Measurements from ENCODE around the gene PDZD2.
"Not testable (repeated sequence)": the region's sequence is repeated elsewhere in the genome, so short reads cannot be mapped to it uniquely, and the experiment has no call there.

PDZD2 gene

DNA sequence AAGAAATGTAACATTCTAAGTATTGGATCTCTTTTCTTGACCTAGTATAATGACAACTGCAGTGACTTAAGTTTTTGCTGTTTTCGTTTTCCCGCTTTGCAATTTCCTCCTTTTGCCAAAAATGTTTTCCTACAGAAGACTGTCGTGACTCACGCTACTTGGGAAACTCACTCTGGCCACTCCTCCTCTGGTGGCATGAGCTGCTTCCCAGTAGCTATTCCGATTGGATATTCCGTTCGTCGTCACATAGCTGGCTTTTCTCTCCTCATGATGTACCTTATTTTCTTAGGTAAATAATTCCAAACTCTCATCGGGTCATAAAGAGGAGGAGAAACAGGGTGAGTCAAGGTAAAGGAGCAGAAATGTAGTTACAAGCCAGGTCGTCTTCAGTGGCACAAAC is 470.3 kb downstream of the PDZD2 start:
- in situ Hi-C loops (cut with HindIII; ENCODE audit: low sequenced_read_pairs): no loop called here

DNA sequence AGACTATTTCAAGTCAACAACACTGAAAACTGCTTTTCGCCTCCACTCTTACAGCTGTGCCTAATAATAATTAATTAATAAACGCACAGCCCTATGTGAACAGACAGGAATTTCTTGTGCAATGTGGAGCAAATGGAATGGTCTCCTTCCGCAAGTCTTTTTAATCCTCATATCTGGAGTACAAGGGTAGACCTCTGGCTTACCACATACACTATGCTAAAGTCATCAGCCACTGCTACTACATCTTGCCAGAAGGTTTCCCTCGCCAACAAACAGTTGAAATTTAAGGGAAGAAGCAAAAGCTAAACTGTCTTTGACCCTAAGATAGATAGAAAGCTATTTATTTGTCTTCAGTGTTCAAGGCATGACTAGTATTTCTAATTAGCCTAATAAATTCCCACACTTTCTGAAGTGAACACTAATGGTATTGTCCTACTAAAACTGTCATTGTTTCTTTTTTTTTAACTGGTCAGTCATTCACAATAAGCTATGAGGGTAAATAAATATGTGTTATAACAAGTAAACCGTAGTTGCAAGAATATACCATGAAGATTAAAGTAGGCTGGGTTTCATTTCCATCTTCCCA is 471.3 kb downstream of the PDZD2 start:
- in situ Hi-C loops (cut with HindIII; ENCODE audit: low sequenced_read_pairs): no loop called here

DNA sequence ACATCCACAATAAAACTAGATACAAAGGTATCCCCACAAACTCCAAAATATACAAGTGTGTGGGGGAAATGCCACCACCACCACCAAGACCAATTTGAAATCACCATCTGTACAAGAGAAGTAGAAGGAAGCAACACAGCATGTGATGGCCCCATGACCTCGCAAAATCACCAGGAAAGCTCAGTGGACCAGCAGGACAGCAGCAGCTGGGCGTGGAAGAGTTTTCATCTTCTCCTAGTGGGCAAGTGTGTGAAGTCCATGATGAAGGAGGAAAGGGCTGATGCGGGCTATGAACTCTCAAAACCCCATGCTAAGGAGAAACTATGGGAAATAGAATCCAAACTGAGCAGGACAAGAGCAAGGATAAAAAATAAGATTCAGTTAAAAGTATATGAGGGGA is 477.1 kb downstream of the PDZD2 start:
- in situ Hi-C loops (cut with HindIII; ENCODE audit: low sequenced_read_pairs): no loop called here

DNA sequence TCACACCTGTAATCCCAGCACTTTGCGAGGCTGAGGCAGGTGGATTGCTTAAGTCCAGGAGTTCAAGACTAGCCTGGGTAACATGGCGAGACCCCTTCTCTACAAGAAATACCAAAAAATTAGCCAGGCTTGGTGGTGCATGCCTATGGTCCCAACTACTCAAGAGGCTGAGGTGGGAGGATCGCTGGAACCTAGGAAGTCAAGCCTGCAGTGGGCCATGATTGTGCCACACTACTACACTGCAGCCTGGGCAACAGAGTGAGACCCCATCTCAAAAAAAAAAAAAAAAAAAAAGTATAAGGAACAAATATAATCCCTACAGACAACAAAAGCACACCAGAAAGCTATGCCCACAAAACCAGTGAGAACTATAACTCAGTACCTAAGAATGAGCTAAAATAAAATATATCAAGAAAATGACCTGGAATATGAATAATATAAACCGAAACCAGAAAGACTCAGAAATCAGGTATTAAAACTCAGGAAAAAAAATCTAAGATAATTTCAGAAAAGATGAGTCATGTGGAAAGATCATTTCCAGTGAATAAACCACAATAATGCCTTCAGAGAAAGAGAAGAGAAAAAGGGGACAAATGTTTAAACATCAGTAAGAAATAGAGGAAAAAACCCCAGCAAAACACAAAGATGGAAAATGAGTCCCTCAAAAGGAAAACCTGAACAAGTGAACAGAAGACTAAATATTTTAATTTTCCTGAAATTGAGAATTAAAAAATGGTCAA is 477.8 kb downstream of the PDZD2 start:
- in situ Hi-C loops (cut with HindIII; ENCODE audit: low sequenced_read_pairs): no loop called here

DNA sequence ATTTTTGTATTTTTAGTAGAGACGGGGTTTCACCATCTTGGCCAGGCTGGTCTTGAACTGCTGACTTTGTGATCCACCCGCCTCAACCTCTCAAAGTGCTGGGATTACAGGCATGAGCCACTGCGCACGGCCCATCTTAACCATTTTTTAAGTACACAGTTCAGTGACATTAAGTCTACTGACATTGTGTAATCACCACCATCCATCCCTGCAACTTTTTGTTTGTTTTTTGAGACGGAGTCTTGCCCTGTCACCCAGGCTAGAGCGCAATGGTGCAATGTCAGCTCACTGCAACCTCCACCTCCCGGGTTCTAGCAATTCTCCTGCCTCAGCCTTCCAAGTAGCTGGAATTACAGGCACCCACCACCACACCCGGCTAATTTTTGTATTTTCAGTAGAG is 480.0 kb downstream of the PDZD2 start:
- in situ Hi-C loops (cut with HindIII; ENCODE audit: low sequenced_read_pairs): not testable (repeated sequence)

DNA sequence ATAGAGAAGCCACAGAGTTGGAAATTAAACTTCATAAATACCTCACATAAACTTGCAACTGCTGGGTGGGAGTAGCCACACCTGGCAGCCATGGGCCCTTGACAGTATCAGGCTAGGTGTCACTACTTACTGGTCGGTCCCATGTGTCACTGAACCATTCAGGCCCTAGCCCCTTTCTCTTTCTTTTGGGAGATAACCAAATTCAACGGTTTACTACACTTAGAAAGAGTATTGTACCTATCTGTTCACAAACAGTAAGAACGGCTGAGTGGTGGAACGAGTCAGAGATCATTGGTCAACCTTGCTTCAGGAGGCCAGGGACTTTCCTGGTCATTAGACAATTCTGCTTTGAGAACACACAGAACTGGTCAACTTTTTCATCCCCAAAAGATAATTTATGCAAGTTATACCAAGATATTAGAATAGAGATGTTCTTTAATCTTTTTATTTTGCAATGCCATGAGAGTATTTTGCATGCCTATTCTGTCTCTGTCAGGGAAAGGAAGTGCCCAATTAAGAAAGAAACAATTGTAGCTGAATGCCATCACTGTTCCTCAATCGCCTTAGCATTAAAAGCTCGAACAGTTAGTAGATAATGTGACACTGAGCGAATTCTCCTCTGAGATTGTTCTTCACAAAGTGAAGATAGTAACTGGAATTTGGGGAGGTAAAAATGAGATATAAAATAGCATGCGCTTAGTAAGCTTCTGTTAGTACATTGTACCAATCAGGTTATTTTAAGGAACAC is 484.3 kb downstream of the PDZD2 start:
- in situ Hi-C loops (cut with HindIII; ENCODE audit: low sequenced_read_pairs): no loop called here

DNA sequence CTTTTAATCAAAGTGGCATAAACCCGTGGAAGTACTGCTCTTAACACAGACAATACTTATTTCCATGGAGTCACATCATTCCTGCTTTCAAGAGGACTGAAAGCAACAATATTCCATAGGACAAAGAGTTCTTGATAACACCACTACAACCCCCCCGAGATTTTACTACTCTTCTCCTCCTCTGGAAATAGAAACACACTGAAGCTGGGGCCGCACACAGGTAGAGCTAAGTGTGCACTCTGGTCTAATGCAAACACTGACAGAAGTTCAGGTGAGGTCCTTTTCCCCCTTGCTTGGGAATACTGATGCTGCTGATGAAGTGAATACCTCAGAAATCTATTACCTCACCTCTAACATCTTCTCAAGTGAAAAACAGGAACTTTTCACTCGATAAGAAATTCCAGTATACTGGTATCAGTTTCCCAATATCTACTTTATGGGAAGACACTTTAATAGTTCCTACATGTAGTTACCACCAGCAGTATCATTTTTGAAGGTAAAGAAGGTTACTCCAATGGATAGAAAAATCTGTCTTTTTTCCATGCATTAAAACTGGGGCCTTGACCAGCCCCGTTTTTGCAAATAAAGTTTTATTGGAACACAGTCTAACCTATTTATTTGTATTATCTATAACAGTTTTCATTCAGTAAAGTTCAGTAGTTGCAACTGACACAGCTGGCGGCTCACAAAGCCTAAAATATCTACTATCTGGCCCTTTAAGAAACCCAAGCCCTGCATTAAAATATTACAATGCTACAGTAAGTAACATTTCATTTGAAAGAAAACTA is 485.2 kb downstream of the PDZD2 start:
- in situ Hi-C loops (cut with HindIII; ENCODE audit: low sequenced_read_pairs): no loop called here

DNA sequence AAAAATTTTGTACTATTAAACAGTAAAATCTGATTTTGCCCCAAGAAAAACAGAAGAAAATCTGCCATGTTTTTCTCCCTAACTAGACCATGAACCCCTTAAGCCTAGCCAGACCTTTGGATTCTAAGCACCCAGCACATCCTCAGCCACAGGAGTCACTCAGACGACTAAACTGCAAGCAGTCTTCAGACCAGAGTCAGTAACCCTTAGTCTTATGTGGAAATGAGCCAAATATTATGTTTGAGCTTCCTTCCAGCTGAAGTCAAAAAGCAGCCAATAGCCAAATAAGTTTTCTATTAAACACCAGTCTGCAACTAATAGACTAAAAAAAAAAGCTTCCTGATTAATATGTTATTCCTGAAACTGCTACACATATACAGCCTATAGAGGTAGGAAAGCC is 487.8 kb downstream of the PDZD2 start:
- in situ Hi-C loops (cut with HindIII; ENCODE audit: low sequenced_read_pairs): no loop called here

DNA sequence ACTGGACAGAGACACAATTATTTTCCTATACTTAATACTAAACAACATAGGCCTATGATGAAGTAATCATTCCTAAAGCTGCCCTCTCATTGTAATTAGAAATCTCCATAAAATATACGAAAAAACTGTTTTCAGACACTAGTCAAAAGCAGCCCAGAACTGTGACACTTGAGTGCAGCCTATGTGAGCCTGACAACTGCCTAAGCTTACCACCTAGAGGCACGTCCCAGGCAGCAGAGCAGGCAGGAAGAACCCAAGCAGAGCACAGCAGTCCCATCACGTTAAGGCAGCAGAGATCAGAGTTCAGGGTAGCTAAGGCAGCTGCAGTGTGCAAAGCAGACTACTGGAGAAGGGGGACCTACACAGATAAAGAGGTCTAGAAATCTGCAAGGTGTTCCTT is 488.8 kb downstream of the PDZD2 start:
- in situ Hi-C loops (cut with HindIII; ENCODE audit: low sequenced_read_pairs): no loop called here

DNA sequence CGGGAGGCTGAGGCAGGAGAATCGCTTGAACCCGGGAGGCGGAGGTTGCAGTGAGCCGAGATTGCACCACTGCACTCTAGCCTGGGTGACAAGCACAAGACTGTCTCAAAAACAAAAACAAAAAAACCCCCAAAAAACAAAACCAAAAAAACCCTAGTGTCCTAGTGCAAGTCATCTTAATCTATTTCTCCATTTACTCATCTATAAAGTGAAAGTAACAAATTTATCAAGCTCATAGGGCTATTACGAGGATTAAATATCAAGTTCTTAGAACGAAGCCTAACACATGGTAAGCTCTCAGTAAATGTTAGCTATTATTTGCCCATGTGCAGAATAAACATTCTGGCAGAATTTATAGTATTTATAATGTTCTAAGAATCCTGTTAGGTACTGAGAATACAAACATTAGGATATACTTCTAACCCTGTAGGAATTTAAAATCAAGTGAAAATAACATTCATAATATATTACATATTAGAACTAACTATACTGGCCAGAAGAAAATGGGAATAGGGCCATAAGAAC is 490.2 kb downstream of the PDZD2 start:
- in situ Hi-C loops (cut with HindIII; ENCODE audit: low sequenced_read_pairs): no loop called here

DNA sequence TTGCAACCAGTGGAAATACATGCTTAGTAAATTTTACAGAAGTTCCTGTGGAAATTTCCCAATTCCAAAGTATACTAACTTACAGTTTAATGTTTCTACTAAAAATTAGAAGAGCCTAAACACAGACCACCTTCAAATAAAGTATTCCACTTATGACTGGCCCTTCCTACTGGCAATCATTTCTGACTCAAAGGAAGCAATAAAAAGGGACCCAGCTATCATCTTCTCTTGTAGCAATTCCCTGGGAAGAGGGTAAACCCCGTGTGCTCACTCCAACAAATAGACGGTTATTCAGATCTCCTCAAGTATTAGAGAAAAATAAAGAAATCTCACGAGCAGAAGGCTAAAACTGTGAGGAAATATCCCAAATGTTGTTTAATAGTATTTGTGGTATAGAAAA is 491.9 kb downstream of the PDZD2 start:
- in situ Hi-C loops (cut with HindIII; ENCODE audit: low sequenced_read_pairs): no loop called here

DNA sequence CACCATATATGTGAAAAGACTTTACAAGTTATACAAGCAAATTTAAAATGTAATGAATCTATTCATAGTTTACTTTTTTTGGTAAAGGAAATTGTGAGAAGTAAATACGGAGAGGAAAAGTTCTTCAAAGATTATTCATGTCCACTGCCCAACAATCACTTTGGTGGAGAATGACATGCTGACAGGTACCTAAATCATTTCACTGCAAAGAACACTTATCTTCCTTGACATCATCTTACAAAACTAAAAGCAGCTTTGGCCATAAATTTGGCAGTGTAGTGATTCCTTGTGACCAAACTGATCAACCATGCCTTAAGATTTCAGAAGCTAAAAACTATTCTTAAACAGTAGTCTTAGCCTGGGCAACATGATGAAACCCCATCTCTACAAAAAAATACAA is 492.7 kb downstream of the PDZD2 start:
- in situ Hi-C loops (cut with HindIII; ENCODE audit: low sequenced_read_pairs): no loop called here

DNA sequence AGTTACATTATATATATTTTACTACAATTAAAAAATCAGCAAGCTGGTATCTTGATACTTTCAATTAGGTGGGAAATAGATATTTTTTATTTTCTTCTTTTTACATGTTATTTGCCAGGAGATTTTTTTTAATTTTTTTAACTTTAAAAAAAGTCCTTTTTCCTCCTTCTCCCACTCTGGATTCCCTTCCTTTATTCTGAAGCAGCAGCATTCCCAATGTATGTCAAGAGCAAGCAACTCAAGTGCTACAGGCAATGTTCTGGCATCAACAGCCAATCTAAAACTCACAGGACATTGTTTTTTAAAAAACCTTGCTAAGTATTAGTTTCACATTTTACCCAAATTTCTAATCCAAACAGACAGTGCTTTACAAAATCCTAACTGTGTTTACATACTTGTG is 493.8 kb downstream of the PDZD2 start:
- in situ Hi-C loops (cut with HindIII; ENCODE audit: low sequenced_read_pairs): no loop called here

DNA sequence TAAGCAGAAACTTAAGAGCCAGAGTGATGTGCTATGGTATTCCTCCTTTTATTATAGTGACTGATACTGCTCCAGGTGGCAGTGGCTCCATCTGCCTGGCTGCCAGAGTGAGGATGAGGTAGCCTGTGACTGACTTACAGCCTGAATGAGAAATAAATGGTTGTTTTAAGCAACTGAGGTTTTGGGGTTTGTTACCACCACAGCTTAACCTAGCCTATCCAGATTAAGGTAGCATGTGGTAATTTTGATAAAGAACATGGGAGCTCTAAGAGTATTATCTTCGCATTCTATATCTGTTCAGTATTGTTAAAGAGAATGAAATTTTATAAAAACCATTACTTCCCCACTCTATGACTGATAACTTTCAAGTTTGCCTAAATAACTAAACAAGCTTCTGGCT is 496.2 kb downstream of the PDZD2 start:
- in situ Hi-C loops (cut with HindIII; ENCODE audit: low sequenced_read_pairs): no loop called here

DNA sequence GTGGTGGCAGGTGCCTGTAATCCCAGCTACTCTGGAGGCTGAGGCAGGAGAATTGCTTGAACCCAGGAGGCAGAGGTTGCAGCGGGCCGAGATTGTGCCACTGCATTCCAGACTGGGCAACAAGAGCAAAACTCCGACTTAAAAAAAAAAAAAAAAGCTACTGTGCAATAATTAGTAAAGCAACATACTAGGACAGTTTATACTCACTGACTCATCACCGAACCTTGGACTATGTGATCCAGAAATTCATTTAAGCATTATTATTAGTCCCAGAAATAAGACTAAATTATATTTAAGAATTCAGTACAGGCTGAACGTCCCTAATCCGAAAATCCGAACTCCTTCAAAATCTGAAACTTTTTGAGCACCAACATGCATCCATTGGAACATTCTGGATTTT is 497.4 kb downstream of the PDZD2 start:
- in situ Hi-C loops (cut with HindIII; ENCODE audit: low sequenced_read_pairs): no loop called here

DNA sequence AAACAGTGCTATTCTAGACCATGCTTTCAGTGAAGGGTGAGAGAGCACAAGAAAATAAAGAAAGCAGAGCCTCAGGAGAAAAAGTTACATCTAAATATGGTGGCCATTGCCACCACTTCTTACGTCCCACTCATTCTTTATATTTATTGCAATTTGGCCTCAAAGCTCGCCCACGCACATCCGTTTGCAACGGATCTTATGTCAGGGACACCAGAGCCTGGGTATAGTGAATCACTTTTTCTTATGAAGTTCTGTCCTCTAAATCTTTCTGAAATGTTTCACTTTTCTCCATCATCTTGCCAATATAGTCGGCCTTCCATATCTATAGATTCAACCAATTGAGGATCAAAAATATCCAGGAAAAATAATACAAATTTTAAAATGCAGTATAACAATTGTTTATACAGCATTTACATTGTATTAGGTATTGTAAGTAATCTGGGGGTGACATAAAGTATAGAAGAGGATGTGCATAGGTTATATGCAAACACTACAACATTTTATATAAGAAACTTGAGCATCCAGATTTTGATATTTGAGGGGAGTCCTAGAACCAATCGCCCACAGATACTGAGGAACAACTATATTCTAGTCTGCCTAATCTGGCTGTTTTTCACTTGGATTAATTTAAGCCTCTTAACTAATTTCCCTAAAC is 500.0 kb downstream of the PDZD2 start:
- in situ Hi-C loops (cut with HindIII; ENCODE audit: low sequenced_read_pairs): no loop called here

DNA sequence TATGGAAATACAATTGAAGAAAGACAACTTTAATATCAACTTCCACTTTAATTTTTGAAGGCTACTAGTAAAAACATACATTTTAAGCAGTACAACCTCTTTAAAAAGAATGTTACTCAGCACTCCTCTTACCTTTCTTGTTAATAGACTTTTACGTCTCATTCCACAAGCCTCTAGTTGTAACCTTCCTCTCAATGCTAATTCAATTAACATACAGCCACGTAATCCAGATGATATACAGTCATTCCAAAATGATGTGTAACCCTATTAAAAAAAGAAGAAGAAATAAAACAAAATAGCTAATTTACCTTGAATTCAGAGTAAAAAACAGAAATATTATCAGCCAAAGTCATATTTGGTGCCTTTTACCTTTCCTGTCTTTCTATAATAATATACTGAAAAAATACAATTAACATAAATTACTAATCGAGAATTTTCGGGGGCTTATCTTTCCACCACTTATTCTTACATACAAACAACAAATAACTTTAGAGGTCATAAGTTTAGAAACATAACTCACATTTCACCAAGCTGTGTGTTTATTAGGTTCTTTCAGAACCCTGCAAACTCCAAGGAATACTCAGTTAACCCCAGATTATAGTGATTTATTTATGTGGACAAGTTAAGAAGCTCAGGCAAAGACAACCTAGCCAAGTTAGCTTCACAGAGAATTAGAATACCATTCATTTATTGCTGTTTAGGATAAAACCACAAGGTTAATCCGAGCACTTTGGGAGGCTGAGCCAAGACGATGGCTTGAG is 504.9 kb downstream of the PDZD2 start:
- in situ Hi-C loops (cut with HindIII; ENCODE audit: low sequenced_read_pairs): no loop called here

DNA sequence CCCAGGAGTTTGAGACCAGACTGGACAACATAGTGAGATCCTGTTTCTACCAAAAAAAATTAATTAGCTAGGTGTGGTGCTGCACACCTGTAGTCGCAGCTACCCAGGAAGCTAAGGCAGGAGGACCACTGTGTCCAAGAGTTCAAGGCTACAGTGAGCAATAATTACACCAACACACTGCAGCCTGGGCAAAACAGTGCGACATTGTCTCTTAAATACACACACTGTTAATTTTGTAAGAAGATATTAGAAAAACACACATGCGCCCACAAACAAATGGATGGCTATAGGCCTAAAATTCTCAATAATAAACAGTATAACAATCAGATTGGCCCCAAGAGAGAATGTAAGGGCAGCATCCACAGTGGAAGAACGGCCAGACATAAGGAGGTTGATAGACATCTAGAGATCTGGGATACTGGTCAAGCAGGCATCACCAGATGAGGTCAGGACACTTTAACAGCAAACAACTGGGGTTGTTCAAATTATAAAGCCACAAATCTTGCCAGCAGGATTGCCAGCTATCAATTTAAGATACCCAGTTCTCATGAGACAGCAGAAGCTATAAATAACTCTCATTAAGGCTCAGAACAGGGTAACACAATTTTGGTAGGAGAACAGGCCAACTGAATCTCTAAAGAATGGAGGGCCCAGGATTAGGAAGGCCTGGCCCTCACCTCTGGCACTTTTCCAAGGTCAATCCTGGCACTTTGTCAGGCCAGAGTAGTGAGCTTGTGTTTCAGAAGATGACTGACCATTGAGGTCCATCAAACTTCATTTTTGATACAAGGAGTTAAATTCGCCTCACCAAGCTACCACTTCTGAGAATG is 505.7 kb downstream of the PDZD2 start:
- in situ Hi-C loops (cut with HindIII; ENCODE audit: low sequenced_read_pairs): no loop called here

DNA sequence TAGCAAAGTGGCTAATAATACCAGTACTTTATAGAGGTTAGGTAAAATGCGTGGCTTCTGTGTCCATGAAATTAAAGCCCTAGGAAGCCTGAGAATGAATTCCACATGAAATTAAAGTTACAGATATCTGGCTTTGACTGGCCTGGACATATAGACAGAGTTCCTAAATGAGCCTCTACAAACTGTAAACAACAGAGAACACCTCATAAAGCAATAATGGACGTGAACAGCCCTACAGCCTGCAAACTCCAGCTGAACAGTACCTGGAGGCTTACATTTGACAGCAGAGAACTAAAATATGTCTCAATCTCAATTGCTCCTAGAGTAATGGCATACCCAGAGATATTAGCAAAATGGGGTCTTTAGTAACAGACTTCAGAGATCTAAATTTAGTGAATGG is 506.4 kb downstream of the PDZD2 start:
- in situ Hi-C loops (cut with HindIII; ENCODE audit: low sequenced_read_pairs): no loop called here
